HEK293 (cell line): ENCODE results near the gene CAPN13.

Experiments
- MEIS1 ChIP-seq: sonication (generic); formaldehyde crosslinking; IDR thresholded peaks from 2 replicates; pipeline ENCODE4 v1.8.1; 2022; ENCODE audit warnings: missing genetic modification reagents, mild to moderate bottlenecking, borderline replicate concordance
- TF ChIP-seq, protein P1 (sequence below): fragments of 450-650 bp; formaldehyde crosslinking; IDR thresholded peaks from 2 replicates; pipeline ENCODE4 v1.5.1; 2016; ENCODE audit warnings: missing biosample characterization, missing genetic modification characterization

GRCh38 chr2:30800159-30800558, 7.1 kb downstream of the CAPN13 start:
- TF ChIP-seq, protein P1, sequence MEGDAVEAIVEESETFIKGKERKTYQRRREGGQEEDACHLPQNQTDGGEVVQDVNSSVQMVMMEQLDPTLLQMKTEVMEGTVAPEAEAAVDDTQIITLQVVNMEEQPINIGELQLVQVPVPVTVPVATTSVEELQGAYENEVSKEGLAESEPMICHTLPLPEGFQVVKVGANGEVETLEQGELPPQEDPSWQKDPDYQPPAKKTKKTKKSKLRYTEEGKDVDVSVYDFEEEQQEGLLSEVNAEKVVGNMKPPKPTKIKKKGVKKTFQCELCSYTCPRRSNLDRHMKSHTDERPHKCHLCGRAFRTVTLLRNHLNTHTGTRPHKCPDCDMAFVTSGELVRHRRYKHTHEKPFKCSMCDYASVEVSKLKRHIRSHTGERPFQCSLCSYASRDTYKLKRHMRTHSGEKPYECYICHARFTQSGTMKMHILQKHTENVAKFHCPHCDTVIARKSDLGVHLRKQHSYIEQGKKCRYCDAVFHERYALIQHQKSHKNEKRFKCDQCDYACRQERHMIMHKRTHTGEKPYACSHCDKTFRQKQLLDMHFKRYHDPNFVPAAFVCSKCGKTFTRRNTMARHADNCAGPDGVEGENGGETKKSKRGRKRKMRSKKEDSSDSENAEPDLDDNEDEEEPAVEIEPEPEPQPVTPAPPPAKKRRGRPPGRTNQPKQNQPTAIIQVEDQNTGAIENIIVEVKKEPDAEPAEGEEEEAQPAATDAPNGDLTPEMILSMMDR, result no peak
- no peak for TF ChIP-seq MEIS1 (CRISPR knock-in tag)
